Heart left ventricle (tissue), 13 donors: ENCODE data around the gene FREM2.

Experiments
- CTCF ChIP-seq, 12 donors: fragments of 200-600 bp; sonication (generic) in 4 of 12; IDR thresholded peaks; one replicate each; pipeline versions ENCODE4 v1.5.0 to v1.8.0; 2018 to 2022; ENCODE audit warnings: antibody characterized with exemption in 12 of 12, mild to moderate bottlenecking in 5 of 12
- POLR2A ChIP-seq, 2 donors: fragments of 450-650 bp; IDR thresholded peaks; one replicate each; pipeline ENCODE4 v1.6.1; 2017; ENCODE audit warnings: antibody characterized with exemption in 2 of 2, mild to moderate bottlenecking in 2 of 2, moderate library complexity in 2 of 2
- donor health status: ischemic (EF 13 %, LVEDD 7.1; RV severe dilation, severe dysfunction).
- donor health status: DM: no; HTN: yes; CAD: no.
- donor health status: DM: no; HTN: no; CAD: no.
- donor health status: ischemic (EF 25% LVEDD 6.9; RV normal size, moderate dysfunction).
- donor health status: ischemic (EF 25% LVEDD 5.7; RV mildly dilated, moderate dysfunction).
- donor health status: ischemic (EF 35%, LVEDD 5.7; RV mildly dilated, moderate dysfunction).
- donor health status: nonischemic (EF 11% LVEDD 7.7; RV severe dilation, severe dysfunction).
- donor health status: DM: yes; HTN: yes; CAD: no.
- donor health status: PGD.
- donor health status: ischemic (EF 29% LVEDD 5.4; RV normal size, mild dysfunction).
- donor health status: nonischemic (EF 23%, LVEDD 6.1; RV moderate dilation, normal function).

DNA sequence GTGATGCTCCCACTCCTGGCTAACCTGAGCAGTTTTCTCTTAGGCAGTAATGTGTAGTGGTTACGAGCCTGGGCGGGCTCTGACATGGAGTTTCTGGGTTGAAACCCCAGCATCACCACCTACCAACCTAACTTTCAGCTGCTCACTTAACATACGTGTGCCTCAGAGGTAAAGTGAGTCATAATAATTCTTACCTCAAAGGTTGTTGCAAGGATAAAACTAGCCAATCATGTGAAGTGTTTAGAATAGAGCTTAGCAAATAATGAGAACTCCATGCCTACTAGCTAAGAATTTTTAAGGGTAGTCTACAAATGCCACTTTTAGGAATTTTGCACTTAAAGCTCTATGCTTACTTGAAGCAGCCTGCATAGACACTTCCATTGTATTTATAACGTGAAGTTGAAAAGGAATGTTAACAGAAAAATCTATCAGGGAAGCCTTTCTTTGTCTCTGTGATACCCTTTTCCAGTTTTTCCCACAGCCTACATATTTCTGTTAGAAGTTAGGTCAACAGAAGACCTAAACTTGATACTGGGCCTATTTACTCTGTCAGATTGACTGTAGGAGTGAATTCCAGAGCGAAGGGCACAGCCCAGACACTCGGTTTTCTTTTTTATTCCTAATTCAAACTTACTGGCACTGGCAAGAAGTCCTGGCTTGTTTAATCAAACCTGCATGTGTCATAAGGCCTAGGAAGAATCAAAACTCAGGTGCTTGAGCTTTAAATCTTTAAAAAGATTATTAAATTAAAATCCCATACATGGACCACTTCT, 90.7 kb downstream of the FREM2 start:
- TF ChIP-seq CTCF (IDR thresholded peaks at IDR 0.05) (no peak), POLR2A (IDR thresholded peaks at IDR 0.05) (no peak)
